GM19467 (cell line): ENCODE measurements around the gene GUCA2A.

Source experiments
- ATAC-seq: cut with Tn5 transposase; IDR thresholded peaks from one replicate; pipeline ENCODE4 v1.9.1; 2021; ENCODE audit warnings: mild to moderate bottlenecking, moderate library complexity; ENCODE audit not compliant: unreplicated experiment

The GUCA2A gene

GRCh38 chr1:42177541-42177981 is 13.0 kb upstream of the GUCA2A start:
- ATAC-seq: no peak

- ATAC-seq: no peak
Measured at GRCh38 chr1:42176902-42177519, 12.5 kb upstream of the GUCA2A start.

- no peak for ATAC-seq
Measured at GRCh38 chr1:42175314-42176054, 10.9 kb upstream of the GUCA2A start.

GRCh38 chr1:42173961-42174735 is 9.6 kb upstream of the GUCA2A start:
- no peak for ATAC-seq

DNA sequence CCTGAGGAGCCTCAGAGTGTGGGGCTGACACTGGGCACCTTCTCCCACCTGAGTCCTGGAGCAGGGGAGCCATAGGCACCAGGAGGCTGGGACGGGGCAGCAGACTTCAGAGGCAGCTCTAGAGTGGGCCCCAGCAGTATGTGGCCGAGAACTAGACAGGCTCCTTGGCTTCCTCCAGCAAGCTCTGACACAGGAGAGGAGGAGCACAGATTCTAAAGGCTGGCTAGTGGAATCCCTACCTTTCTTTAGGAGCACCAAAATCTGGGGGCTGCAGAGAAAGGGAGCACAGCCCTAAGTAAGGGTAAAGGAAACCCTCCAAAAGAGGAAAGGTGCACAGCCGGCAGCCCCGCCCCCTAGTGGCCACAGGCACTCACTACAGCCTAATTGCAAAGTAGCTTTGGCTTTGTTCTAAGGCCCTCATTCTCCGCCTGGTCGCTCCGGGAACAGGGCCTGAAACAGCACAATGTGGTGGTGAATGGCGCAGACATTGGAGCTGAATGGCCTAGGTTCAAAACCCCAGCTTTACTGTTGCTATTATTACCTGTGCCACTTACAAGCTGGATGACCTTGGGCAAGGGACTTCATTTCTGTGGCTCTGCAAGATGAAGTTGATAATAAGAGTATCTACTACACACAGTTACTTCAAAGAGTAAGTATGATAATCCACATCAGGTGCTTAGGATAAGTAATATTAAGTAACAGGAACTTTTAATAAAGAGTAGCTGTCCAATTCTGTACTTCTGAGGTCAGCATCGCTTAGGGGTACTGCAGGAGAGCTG is 8.8 kb upstream of the GUCA2A start:
- no peak for ATAC-seq

GRCh38 chr1:42172381-42173133 is 8.0 kb upstream of the GUCA2A start:
- ATAC-seq: no peak

DNA sequence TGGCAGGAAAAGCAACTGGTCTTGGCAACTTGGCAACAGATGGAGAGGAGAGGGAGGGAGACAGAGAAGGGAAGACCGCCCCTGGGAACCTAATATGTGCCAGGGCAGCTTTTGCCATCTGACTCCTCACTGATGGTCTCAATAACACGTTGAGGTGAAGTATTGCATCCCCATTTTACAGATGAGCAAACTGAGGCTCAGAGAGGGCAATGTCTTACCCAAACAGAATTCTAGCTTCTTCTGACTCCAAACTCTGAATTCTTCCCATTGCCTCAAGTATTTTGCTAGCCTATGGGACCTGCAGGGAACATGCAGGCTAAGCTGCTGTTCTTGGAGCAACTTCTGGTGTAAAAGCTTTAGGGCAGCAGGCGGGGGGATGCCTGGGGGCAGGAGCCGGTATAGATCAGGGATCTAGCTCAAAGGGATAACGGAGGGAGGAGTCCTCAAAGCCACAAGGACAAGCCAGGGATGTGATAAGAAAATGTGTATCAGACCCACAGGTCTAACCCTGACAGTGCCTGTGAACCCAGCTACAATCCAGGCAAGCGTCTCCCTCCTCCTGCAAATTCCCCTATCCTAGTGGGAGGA is 7.2 kb upstream of the GUCA2A start:
- no peak for ATAC-seq

- no peak for ATAC-seq
Measured at GRCh38 chr1:42170779-42171621, 6.5 kb upstream of the GUCA2A start.

- no peak for ATAC-seq
Measured at GRCh38 chr1:42168763-42169162, 4.2 kb upstream of the GUCA2A start.

- no peak for ATAC-seq
Measured at GRCh38 chr1:42168391-42168670, 3.8 kb upstream of the GUCA2A start.

DNA sequence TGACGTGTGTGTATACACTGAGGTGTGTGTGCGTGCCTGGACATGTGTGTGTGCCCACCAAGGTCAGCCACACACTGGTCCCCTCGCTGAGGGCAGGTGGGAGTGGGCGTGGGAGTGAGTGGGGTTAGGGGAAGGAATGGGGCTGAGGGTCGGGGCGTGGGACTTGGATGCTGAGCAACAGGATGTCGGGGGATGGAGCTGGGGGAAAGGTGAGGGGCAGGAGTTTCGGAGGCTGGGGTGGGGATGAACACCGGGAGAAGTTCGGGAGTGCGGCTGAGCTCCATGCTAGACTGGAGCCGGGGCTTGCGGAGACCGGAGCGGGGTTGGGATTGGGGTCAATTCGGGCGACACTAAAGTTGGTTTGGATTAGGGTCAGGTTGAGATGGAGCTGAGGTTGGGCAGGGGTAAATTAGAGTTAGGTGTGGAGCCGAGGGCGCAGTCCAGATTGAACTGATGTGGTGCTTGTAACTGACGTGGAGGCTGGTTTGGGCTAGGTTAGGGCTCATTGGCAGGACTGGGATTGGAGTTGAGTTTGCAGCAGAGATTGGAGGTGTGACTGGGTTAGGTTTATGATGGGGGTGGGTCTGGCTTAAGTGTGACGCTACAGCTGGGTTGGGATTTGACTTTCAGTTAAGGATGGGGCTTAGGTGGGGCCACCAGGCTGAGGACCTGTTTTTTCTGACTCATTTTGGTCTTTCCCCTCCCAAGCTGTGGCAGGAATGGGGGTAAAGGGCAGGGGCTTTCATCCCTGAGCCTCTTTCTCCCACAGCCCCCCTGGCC is 3.3 kb upstream of the GUCA2A start:
- no peak for ATAC-seq

DNA sequence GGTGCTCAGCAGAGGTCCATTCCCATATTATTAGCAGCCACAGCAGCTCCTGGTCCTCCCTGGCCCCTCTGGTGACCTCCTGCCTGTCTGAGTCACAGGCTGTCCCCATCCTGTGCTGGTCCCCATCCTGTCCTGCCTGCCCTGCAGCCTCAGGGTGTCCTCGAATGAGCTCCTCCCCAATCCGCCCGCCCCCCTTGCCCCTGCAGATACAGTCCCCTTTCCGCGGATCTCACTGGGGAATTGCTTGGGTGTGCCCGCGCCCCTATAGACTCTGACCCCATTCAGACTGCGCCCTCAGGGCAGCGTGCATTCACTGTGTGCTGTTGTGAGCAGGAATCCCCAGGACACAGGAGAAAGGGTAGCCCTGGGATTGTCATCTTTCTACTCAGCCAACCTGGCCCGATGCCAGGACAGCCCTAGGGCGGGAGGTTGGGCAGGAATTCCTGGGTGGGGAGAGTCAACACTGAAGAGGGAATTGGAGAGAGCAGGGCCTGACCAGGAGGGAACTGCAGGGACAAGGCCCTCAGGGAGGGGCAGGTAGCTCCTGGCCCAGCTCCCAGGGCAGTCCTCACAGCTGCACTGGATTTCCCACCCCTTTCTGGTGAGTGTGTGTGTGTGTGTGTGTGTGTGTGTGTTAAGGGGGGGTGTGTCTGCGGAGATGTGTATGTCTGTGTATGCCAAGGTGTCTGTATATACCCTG is 1.1 kb upstream of the GUCA2A start:
- ATAC-seq: no peak

DNA sequence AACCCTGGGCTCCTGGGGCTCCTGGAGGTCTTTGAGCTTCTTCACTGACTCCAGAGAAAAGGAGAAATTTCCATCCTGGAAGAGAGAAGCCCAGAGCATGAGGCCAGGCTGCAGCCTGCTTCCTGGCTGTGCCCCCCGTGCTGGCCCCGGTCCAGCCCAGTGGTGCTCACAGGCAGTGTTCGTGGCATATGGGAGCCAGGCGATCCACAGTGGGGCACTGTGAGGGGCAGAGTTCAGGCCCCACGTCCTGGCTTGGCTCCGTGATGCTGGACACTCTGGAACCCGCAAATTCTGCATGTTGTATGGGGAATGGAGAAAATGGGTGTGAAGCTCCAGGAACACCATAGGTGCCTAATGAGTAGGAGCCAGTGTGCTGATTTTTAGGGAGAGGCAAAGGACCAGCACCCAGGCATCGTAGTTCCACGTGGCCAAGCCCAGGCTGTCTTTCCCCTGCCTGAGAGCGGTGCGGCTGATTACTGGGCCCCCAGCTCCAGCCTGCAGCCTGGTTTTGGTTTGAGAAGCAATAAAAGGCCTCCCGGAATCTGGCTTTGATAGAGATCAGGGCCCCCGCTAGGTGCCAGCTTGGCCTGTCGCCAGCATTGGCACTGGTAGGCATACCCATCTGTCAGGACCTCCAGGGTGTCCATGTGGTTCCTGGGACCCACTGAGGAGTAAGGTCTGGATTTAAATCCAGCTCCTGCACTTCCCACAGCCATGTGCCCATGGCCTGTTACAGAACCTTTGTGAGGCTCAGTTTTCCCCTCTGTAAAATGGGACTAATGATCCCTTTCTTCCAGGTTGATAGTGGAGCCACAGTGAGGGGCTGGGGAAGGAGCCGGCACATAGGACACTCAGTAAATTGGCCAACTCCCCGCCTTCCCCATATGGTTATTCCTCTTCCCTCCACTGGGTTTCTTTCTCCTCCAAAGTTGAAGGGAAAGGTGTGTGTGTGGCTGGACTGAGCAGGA is 725 bp downstream of the GUCA2A start:
- ATAC-seq: no peak

- ATAC-seq: no peak
Measured at GRCh38 chr1:42163114-42163513, 1.4 kb downstream of the GUCA2A start.

GRCh38 chr1:42162181-42162580 is 2.4 kb downstream of the GUCA2A start:
- ATAC-seq: no peak

- no peak for ATAC-seq
Measured at GRCh38 chr1:42158189-42158588, 6.4 kb downstream of the GUCA2A start.

DNA sequence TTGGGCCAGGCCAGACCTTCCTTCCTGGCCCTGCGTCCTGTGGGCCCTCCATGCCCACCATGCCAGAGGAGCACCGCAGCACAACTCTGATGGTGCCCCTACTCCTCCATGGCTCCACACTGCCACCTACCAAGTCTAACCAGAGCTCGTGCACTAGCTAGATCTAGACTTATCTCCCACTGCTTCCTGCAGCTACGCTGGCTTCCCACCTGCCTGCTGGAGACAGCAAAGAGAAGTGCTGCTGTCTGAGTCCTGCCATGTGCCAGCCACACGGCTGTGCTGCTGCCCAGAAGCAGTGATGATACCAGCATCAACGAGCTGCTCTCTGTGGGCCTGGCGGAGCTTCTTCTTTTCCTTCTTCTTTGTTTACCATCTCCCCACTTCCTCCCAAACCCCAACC is 6.9 kb downstream of the GUCA2A start:
- no peak for ATAC-seq
